Neutrophil (primary cell): ENCODE measurements around the gene B9D1.

Source experiments
- H3K27ac ChIP-seq: fragments of 200-600 bp; sonication (generic); 2 replicates; pipeline ENCODE4 v1.5.1; 2016; ENCODE audit warnings: mild to moderate bottlenecking, moderate library complexity
- H3K27me3 ChIP-seq: fragments of 200-600 bp; sonication (generic); 2 replicates; pipeline ENCODE4 v1.6.0; 2016; ENCODE audit warnings: mild to moderate bottlenecking
- H3K36me3 ChIP-seq: fragments of 200-600 bp; sonication (generic); 2 replicates; pipeline ENCODE4 v1.5.1; 2017
- H3K4me1 ChIP-seq, 2 experiments: fragments of 200-600 bp in 1 of 2; sonication (generic) in 1 of 2; 1 replicate in 1 of 2; 2 replicates in 1 of 2; pipeline versions ENCODE4 v1.5.1 to v1.6.1; 2013 to 2016; ENCODE audit warnings: low read depth in 1 of 2, low read length in 1 of 2, mild to moderate bottlenecking in 1 of 2, moderate library complexity in 1 of 2; ENCODE audit not compliant: control insufficient read depth in 1 of 2, insufficient read depth in 1 of 2
- H3K4me3 ChIP-seq, 2 experiments: fragments of 200-600 bp in 1 of 2; sonication (generic) in 1 of 2; 1 replicate in 1 of 2; 2 replicates in 1 of 2; pipeline ENCODE4 v1.5.1; 2013 to 2016; ENCODE audit warnings: low read depth in 1 of 2, low read length in 1 of 2, mild to moderate bottlenecking in 1 of 2, moderate library complexity in 1 of 2
- H3K9me3 ChIP-seq: fragments of 200-600 bp; sonication (generic); 2 replicates; pipeline ENCODE4 v1.5.1; 2016
- CTCF ChIP-seq: fragments of 200-600 bp; sonication (generic); IDR thresholded peaks from 2 replicates; pipeline ENCODE4 v1.5.1; 2016; ENCODE audit warnings: antibody characterized with exemption

Gene B9D1

GRCh38 chr17:19397556-19398041 is 35.1 kb upstream of the B9D1 start:
- H3K9me3 ChIP-seq, result no peaks in the 10 kb centered on the region
- H3K27ac ChIP-seq, result no peak overlapping the region
- no peaks in the 10 kb centered on the region for H3K27me3 ChIP-seq
- peaks cover 6 to 8% of the 10 kb centered on the region in 2 experiments for H3K4me1 ChIP-seq
- no peak for TF ChIP-seq CTCF
- H3K36me3 ChIP-seq, result no peaks in the 10 kb centered on the region
- H3K4me3 ChIP-seq, result no peak overlapping the region

GRCh38 chr17:19392303-19392702 is 29.8 kb upstream of the B9D1 start:
- Histone ChIP-seq H3K36me3 (no peaks in the 10 kb centered on the region), H3K4me1 (peaks cover 0 to 3% of the 10 kb centered on the region in 2 experiments), H3K4me3 (no peak overlapping the region), H3K9me3 (no peaks in the 10 kb centered on the region), H3K27me3 (no peaks in the 10 kb centered on the region), H3K27ac (no peak overlapping the region)
- no peak for TF ChIP-seq CTCF

GRCh38 chr17:19391432-19391831 is 28.9 kb upstream of the B9D1 start:
- no peaks in the 10 kb centered on the region for H3K9me3 ChIP-seq
- no peak overlapping the region for H3K27ac ChIP-seq
- no peak overlapping the region for H3K4me3 ChIP-seq
- no peaks in the 10 kb centered on the region for H3K27me3 ChIP-seq
- H3K4me1 ChIP-seq, result peaks cover 6 to 11% of the 10 kb centered on the region in 2 experiments
- TF ChIP-seq CTCF, result no peak
- no peaks in the 10 kb centered on the region for H3K36me3 ChIP-seq

- H3K9me3 ChIP-seq, result no peaks in the 10 kb centered on the region
- no peaks in the 10 kb centered on the region for H3K36me3 ChIP-seq
- H3K27me3 ChIP-seq, result no peaks in the 10 kb centered on the region
- no peak overlapping the region for H3K4me3 ChIP-seq
- H3K27ac ChIP-seq, result no peak overlapping the region
- TF ChIP-seq CTCF, result no peak
- H3K4me1 ChIP-seq, result peaks cover 10 to 16% of the 10 kb centered on the region in 2 experiments
Observed at GRCh38 chr17:19390951-19391350, 28.4 kb upstream of the B9D1 start.

- H3K4me1 ChIP-seq, result peaks cover 12 to 21% of the 10 kb centered on the region in 2 experiments
- H3K36me3 ChIP-seq, result peaks cover 14% of the 10 kb centered on the region
- no peaks in the 10 kb centered on the region for H3K9me3 ChIP-seq
- H3K27ac ChIP-seq, result no peak overlapping the region
- no peak overlapping the region for H3K4me3 ChIP-seq
- no peaks in the 10 kb centered on the region for H3K27me3 ChIP-seq
- TF ChIP-seq CTCF, result no peak
Observed at GRCh38 chr17:19388791-19389785, 26.6 kb upstream of the B9D1 start.
